ENCODE data around the gene ETFA.

GRCh38 chr15:76343313-76343996 lies 32.2 kb upstream of the ETFA start:
- no peak for TF ChIP-seq CTCF (IDR thresholded peaks at IDR 0.05)
- TF ChIP-seq POLR2A (IDR thresholded peaks at IDR 0.05): no peak
